Kidney epithelial cell (primary cell): ENCODE measurements around the gene GOLGA3. TPM values are rescaled to one million over a fixed set of nuclear protein-coding genes. Genes with fewer than 3 reads are reported as not detected.
"Not testable (repeated sequence)": the region's sequence is repeated elsewhere in the genome, so short reads cannot be mapped to it uniquely, and the experiment has no call there.

ENCODE experiments used
- DNase-seq: peaks from one replicate; pipeline ENCODE4 v3.0.0-alpha.2; 2010; ENCODE audit warnings: low read depth
- H3K27me3 ChIP-seq: 2 replicates; pipeline ENCODE4 v1.6.0; 2011; ENCODE audit warnings: low read length; ENCODE audit not compliant: control insufficient read depth, insufficient read depth
- H3K36me3 ChIP-seq: 2 replicates; pipeline ENCODE4 v1.5.1; 2011; ENCODE audit warnings: low read length; ENCODE audit not compliant: control insufficient read depth, insufficient read depth
- H3K4me3 ChIP-seq: 2 replicates; pipeline ENCODE4 v1.5.1; 2011; ENCODE audit warnings: low read depth, mild to moderate bottlenecking, control low read depth, low read length
- CTCF ChIP-seq: IDR thresholded peaks from 2 replicates; pipeline ENCODE4 v1.5.1; 2011; ENCODE audit warnings: mild to moderate bottlenecking, moderate library complexity, low read length, control low read depth, inconsistent platforms; ENCODE audit not compliant: insufficient read depth, poor library complexity, severe bottlenecking
- total RNA-seq: library from RNA; depleted of rRNA; stranded (reverse); fragments of >200 nt; gene quantifications from 2 replicates; pipeline ENCODE4 v1.2.3, GENCODE V29; 2015

The GOLGA3 gene
- total RNA-seq, 1 donor from 2014 or later: 79.1 TPM

DNA sequence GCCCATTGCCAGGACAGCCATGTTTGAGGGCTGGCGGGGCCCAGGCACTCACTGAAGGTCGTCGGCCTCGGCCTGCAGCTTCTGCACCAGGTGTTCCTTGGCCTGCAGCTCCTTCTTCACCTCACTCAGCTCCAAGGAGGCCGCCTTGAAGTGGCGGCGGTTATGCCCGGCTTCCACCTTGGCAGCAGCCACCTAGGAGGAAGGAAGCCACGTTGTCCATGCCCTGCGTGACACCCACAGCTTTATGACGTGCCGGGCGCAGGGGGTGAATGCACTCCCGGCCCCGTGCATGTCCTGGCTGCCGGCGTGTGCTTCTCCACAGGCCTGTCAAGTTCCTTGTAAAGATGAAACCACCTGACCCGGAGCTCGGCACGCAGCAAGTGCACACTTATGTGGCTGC is 51.1 kb downstream of the GOLGA3 start:
- no peaks in the 10 kb centered on the region for H3K27me3 ChIP-seq
- DNase-seq: no peak
- TF ChIP-seq CTCF: no peak
- H3K36me3 ChIP-seq: peaks cover 6% of the 10 kb centered on the region
- no peak overlapping the region for H3K4me3 ChIP-seq

DNA sequence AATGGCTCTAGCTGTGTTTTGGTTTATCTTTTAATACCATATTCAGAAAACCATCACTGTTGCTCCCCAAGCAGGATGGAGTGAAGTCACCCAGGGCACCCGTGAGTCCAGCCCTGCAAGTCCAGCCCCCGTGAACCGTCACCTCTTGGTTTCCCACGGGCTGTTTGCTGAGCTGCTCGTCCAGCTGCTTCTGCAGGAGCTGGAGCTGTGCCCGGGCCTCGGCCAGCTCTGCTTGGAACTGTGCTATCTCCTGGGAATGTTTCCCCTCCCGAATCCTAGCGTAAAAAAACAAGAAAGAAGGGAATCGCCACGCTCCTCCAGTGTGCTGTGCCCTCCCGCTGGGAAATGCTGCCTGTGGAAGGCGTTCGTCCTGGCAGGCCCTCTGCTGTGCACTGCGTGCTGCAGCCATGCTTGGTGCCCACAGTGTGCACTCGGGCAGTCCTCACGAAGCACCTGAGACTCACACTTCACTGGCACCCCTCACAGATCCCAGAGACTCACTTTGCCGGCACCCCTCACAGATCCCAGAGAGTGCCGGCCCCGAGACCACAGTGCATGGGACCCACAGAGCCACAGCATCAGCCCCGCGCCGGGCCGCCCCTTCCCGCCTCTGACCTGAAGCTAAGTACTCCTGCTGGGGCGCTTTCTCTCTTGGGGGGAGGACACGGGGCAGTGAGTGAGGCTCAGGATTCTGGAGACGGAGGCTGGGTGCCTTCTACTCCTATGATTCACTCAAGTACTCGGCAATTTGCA is 51.7 kb downstream of the GOLGA3 start:
- Histone ChIP-seq H3K36me3 (peaks cover 6% of the 10 kb centered on the region), H3K4me3 (no peak overlapping the region), H3K27me3 (no peaks in the 10 kb centered on the region)
- no peak for TF ChIP-seq CTCF
- no peak for DNase-seq

DNA sequence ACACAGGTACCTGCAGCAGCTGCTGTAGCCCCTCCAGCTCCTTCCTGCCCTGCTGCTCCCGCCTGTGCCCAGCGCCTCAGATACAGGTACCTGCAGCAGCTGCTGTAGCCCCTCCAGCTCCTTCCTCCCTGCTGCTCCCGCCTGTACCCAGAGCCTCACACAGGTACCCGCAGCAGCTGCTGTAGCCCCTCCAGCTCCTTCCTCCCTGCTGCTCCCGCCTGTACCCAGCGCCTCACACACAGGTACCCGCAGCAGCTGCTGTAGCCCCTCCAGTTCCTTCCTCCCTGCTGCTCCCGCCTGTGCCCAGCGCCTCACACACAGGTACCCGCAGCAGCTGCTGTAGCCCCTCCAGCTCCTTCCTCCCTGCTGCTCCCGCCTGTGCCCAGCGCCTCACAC is 52.4 kb downstream of the GOLGA3 start:
- DNase-seq, H3K4me3 ChIP-seq, H3K27me3 ChIP-seq, H3K36me3 ChIP-seq: not testable (repeated sequence)

GRCh38 chr12:132775502-132776229 is 53.0 kb downstream of the GOLGA3 start:
- DNase-seq: no peak
- Histone ChIP-seq H3K27me3 (no peaks in the 10 kb centered on the region), H3K36me3 (peaks cover 6% of the 10 kb centered on the region), H3K4me3 (no peak overlapping the region)
- TF ChIP-seq CTCF: no peak

DNA sequence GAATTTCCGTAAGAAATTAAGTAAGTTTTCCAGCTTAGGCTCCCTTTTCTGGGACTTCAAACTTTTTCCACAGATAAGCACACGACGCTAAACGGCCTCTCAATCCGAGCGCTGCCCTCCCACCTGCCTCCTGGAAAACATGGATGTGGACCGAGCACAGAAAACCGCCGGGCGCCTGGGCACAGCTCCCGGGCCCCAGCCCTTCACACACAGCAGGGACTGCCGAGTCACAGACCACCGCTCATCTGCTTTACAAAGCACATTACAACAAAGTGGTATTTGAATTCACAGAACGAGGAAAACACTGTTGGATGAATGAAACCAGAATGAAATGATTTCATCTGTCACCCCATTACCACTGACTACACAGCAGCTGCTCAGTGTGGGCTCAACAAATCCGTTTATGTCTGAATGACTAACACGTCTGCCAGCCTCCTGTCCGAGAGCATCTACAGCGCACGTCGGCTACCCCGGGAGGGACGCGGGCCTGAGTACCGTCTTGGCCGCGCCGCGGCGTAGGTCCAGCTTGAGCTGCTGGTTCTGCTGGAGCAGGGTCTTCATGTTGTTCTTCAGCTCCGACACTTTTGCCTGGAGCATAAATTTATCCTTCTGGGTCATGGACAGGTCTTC is 53.9 kb downstream of the GOLGA3 start:
- DNase-seq: no peak
- Histone ChIP-seq H3K36me3 (peaks cover 3% of the 10 kb centered on the region), H3K4me3 (no peak overlapping the region), H3K27me3 (no peaks in the 10 kb centered on the region)
- TF ChIP-seq CTCF: no peak

- Histone ChIP-seq H3K27me3 (no peaks in the 10 kb centered on the region), H3K36me3 (peaks cover 3% of the 10 kb centered on the region), H3K4me3 (no peak overlapping the region)
- TF ChIP-seq CTCF: no peak
- no peak for DNase-seq
Observed at GRCh38 chr12:132774159-132774558, 54.5 kb downstream of the GOLGA3 start.
